Testis (tissue), 3 donors: ENCODE measurements around the gene PRELID1. TPM values are rescaled to one million over a fixed set of nuclear protein-coding genes. Genes with fewer than 3 reads are reported as not detected.

ENCODE experiments used
- DNase-seq: peaks from one replicate; pipeline ENCODE4 v3.0.0-alpha.2; 2019
- H3K27ac ChIP-seq, 2 donors: fragments of 200-600 bp; sonication (generic); one replicate each; pipeline ENCODE4 v1.5.1; 2019
- H3K27me3 ChIP-seq: fragments of 200-600 bp; sonication (generic); one replicate; pipeline ENCODE4 v1.5.1; 2019
- H3K36me3 ChIP-seq: fragments of 200-600 bp; sonication (generic); one replicate; pipeline ENCODE4 v1.5.1; 2017; ENCODE audit warnings: low read depth; ENCODE audit errors: missing control alignments
- H3K4me1 ChIP-seq: fragments of 200-600 bp; sonication (generic); one replicate; pipeline ENCODE4 v1.5.1; 2019
- H3K4me3 ChIP-seq, 2 donors: fragments of 200-600 bp; sonication (generic); one replicate each; pipeline ENCODE4 v1.5.1; 2017 to 2019
- H3K9me3 ChIP-seq: fragments of 200-600 bp; sonication (generic); one replicate; pipeline ENCODE4 v1.5.1; 2017
- POLR2A ChIP-seq: fragments of 450-650 bp; IDR thresholded peaks from one replicate; pipeline ENCODE4 v1.6.1; 2017; ENCODE audit warnings: antibody characterized with exemption, mild to moderate bottlenecking, moderate library complexity
- WGBS, 2 donors: methylation state at CpG; one replicate each; pipeline ENCODE4 v1.1.5; 2018; 5-methylcytosine and 5-hydroxymethylcytosine counted together
- intact Hi-C: fragments of 100-400 bp; cut with DNase I; formaldehyde crosslinking; loops from one replicate; pipeline ENCODE4 v1.15.1; 2023; ENCODE audit warnings: low total_unique reads
- polyA plus RNA-seq: library from polyadenylated mRNA; stranded (reverse); fragments of 350-450 nt; fragmentation: Illumina TruSeq; extraction: RNeasy Lipid Tissue Mini Kit (QIAGEN cat#74804); gene quantifications from one replicate; pipeline ENCODE4 v1.2.3, GENCODE V29; 2014; ENCODE audit warnings: low read depth, low replicate concordance; ENCODE audit not compliant: insufficient read depth
- total RNA-seq, 2 donors: library from RNA; depleted of rRNA; stranded (reverse); fragments of >200 nt; gene quantifications; one replicate each; pipeline ENCODE4 v1.2.3, GENCODE V29; 2016
- TF ChIP-seq, protein P1 (sequence below), 3 experiments: fragments of 450-650 bp in 2 of 3; fragments of 200-600 bp in 1 of 3; sonication (generic) in 1 of 3; IDR thresholded peaks; one replicate each; pipeline ENCODE4 v1.5.1; 2016 to 2019; ENCODE audit warnings: antibody characterized with exemption in 3 of 3, mild to moderate bottlenecking in 2 of 3, moderate library complexity in 1 of 3

PRELID1 gene
- total and polyA plus RNA-seq, 3 donors from 2014 or later = 65.7 to 83.4 (median 78.3) TPM

GRCh38 chr5:177271113-177271512 is 32.5 kb upstream of the PRELID1 start:
- H3K27ac ChIP-seq = no peak overlapping the region
- 93% methylated on average over 4 of the region's 4 CpGs for WGBS, 2 donors

DNA sequence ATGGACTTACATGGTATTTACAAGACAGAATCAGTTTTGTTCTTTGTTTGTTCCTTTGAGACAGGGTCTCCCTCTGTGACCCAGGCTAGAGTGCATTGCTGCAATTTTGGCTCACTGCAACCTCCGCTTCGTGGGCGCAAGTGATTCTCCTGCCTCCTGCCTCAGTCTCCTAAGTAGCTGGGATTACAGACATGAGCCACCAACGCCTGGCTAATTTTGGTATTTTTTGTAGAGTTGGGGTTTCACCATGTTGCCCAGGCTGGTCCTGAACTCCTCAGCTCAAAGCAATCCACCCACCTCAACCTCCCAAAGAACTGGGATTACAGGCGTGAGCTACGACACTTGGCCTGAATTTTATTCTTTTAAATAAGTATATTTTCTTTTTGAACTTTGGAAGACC is 27.7 kb upstream of the PRELID1 start:
- intact Hi-C loops = no loop called here
- WGBS, 2 donors = 95 to 97% methylated on average over 6 of the region's 6 CpGs
- no peaks in the 10 kb centered on the region for H3K27me3 ChIP-seq
- H3K9me3 ChIP-seq = no peaks in the 10 kb centered on the region
- no peak overlapping the region for H3K27ac ChIP-seq
- no peak for DNase-seq
- no peaks in the 10 kb centered on the region for H3K36me3 ChIP-seq
- TF ChIP-seq, protein P1, sequence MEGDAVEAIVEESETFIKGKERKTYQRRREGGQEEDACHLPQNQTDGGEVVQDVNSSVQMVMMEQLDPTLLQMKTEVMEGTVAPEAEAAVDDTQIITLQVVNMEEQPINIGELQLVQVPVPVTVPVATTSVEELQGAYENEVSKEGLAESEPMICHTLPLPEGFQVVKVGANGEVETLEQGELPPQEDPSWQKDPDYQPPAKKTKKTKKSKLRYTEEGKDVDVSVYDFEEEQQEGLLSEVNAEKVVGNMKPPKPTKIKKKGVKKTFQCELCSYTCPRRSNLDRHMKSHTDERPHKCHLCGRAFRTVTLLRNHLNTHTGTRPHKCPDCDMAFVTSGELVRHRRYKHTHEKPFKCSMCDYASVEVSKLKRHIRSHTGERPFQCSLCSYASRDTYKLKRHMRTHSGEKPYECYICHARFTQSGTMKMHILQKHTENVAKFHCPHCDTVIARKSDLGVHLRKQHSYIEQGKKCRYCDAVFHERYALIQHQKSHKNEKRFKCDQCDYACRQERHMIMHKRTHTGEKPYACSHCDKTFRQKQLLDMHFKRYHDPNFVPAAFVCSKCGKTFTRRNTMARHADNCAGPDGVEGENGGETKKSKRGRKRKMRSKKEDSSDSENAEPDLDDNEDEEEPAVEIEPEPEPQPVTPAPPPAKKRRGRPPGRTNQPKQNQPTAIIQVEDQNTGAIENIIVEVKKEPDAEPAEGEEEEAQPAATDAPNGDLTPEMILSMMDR (IDR thresholded peaks at IDR 0.05) = no peak
- TF ChIP-seq POLR2A = no peak
- no peak overlapping the region for H3K4me3 ChIP-seq
- H3K4me1 ChIP-seq = no peaks in the 10 kb centered on the region

More at GRCh38 chr5:177271113-177271512, 32.5 kb upstream of the PRELID1 start:
- intact Hi-C loops = no loop called here
- DNase-seq = no peak
- Histone ChIP-seq H3K27me3 (no peaks in the 10 kb centered on the region), H3K36me3 (no peaks in the 10 kb centered on the region), H3K4me1 (no peaks in the 10 kb centered on the region), H3K4me3 (no peak overlapping the region), H3K9me3 (no peaks in the 10 kb centered on the region)
- TF ChIP-seq, protein P1 (IDR thresholded peaks at IDR 0.05) = no peak
- TF ChIP-seq POLR2A = no peak

- WGBS, 2 donors = 50 to 64% methylated on average over 1 of the region's 1 CpG
- Histone ChIP-seq H3K4me3 (no peak overlapping the region), H3K4me1 (no peaks in the 10 kb centered on the region), H3K27ac (no peak overlapping the region), H3K9me3 (no peaks in the 10 kb centered on the region), H3K36me3 (no peaks in the 10 kb centered on the region), H3K27me3 (no peaks in the 10 kb centered on the region)
- no peak for DNase-seq
- TF ChIP-seq, protein P1 (IDR thresholded peaks at IDR 0.05) = no peak
- TF ChIP-seq POLR2A = no peak
- intact Hi-C loops = no loop called here
Measured at GRCh38 chr5:177276886-177277285, 26.7 kb upstream of the PRELID1 start.

DNA sequence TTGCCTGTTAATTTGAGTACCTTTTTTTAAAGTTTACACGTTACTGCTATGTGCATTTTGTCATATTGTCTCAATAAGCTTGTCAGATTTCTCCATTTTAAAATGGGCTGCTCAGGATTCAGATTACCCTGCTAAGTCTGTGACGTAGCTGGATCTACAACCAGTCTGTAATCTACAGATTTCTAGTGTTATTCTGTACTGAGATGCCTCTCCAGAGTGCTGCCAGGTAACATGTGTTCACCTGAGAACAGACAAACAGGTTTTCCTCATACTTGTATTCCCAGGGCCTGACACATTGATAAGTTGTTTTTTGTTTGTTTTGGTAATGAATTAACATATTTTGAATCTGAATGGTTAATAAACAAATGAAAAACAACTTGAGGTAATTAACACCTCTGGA is 15.4 kb upstream of the PRELID1 start:
- Histone ChIP-seq H3K36me3 (no peaks in the 10 kb centered on the region), H3K27ac (no peak overlapping the region), H3K9me3 (no peaks in the 10 kb centered on the region), H3K27me3 (no peaks in the 10 kb centered on the region), H3K4me3 (no peak overlapping the region), H3K4me1 (no peaks in the 10 kb centered on the region)
- intact Hi-C loops = no loop called here
- DNase-seq = no peak
- TF ChIP-seq, protein P1 (IDR thresholded peaks at IDR 0.05) = no peak
- no peak for TF ChIP-seq POLR2A
- WGBS, 2 donors = 83 to 91% methylated on average over 2 of the region's 2 CpGs

- H3K36me3 ChIP-seq = no peaks in the 10 kb centered on the region
Measured at GRCh38 chr5:177290816-177291596, 12.6 kb upstream of the PRELID1 start.

More at GRCh38 chr5:177290816-177291596, 12.6 kb upstream of the PRELID1 start:
- 89 to 92% methylated on average over 12 of the region's 12 CpGs for WGBS, 2 donors
- no peaks in the 10 kb centered on the region for H3K27me3 ChIP-seq
- no peaks in the 10 kb centered on the region for H3K4me1 ChIP-seq
- H3K9me3 ChIP-seq = no peaks in the 10 kb centered on the region
- DNase-seq = no peak
- no peak overlapping the region for H3K27ac ChIP-seq
- no peak overlapping the region for H3K4me3 ChIP-seq
- intact Hi-C loops = no loop called here
- no peak for TF ChIP-seq POLR2A
- TF ChIP-seq, protein P1 (IDR thresholded peaks at IDR 0.05) = no peak
